Activated CD4-positive, alpha-beta T cell treated with anti-CD3 and anti-CD28 coated beads, Interleukin-2, amount 10 ng/mL, durations not matched to agents 24 days and 14 days (primary cell): ENCODE data around the gene MOSPD2. TPM values are rescaled to one million over a fixed set of nuclear protein-coding genes. Genes with fewer than 3 reads are reported as not detected.

Source experiments
- DNase-seq: peaks from one replicate; pipeline ENCODE4 v3.0.0; 2022
- H3K27ac Mint-ChIP-seq: one replicate; pipeline ENCODE4 v1.8.0; 2022; ENCODE audit warnings: mild to moderate bottlenecking, mixed read lengths
- H3K27me3 Mint-ChIP-seq: one replicate; pipeline ENCODE4 v1.8.0; 2022; ENCODE audit warnings: mixed read lengths
- H3K36me3 Mint-ChIP-seq: one replicate; pipeline ENCODE4 v1.8.0; 2022; ENCODE audit warnings: low read depth, mild to moderate bottlenecking, mixed read lengths
- H3K4me1 Mint-ChIP-seq: one replicate; pipeline ENCODE4 v1.8.0; 2021; ENCODE audit warnings: mixed read lengths
- H3K4me3 Mint-ChIP-seq: one replicate; pipeline ENCODE4 v1.8.0; 2022; ENCODE audit warnings: mild to moderate bottlenecking, moderate library complexity, mixed read lengths
- H3K9me3 Mint-ChIP-seq: one replicate; pipeline ENCODE4 v1.8.0; 2021; ENCODE audit warnings: mixed read lengths
- intact Hi-C: fragments of 100-400 bp; cut with micrococcal nuclease; formaldehyde crosslinking; loops from one replicate; pipeline ENCODE4 v1.15.1; 2023
- total RNA-seq: library from RNA; stranded (reverse); gene quantifications from 2 replicates; pipeline ENCODE4 v1.2.3, GENCODE V29; 2022

The MOSPD2 gene
- total RNA-seq, 1 donor from 2014 or later = 15.3 TPM

GRCh38 chrX:14963447-14964236, 90.4 kb downstream of the MOSPD2 start:
- H3K4me3 Mint-ChIP-seq = no peak overlapping the region
- intact Hi-C loops = no loop called here

GRCh38 chrX:14964500-14964899, 91.3 kb downstream of the MOSPD2 start:
- Mint-ChIP-seq H3K4me3 (no peak overlapping the region), H3K9me3 (no peaks in the 10 kb centered on the region), H3K36me3 (no peaks in the 10 kb centered on the region), H3K27ac (no peak overlapping the region), H3K4me1 (no peaks in the 10 kb centered on the region), H3K27me3 (no peaks in the 10 kb centered on the region)
- DNase-seq = no peak
- intact Hi-C loops = no loop called here

More at GRCh38 chrX:14963447-14964236, 90.4 kb downstream of the MOSPD2 start:
- Mint-ChIP-seq H3K4me1 (no peaks in the 10 kb centered on the region), H3K27ac (no peak overlapping the region), H3K9me3 (no peaks in the 10 kb centered on the region), H3K36me3 (no peaks in the 10 kb centered on the region), H3K27me3 (no peaks in the 10 kb centered on the region)
- no peak for DNase-seq

Other genes with a start within 250 kb of the MOSPD2 start
- 18.9 TPM in 2 replicates for gene FANCB, start 352 bp upstream of the MOSPD2 start, total RNA-seq